GM10266 (cell line): ENCODE data around the gene NDUFAF7.

Source experiments
- DNase-seq: peaks from one replicate; pipeline ENCODE4 v3.0.0; 2012; ENCODE audit errors: extremely low spot score
- TF ChIP-seq, protein P1 (sequence below): IDR thresholded peaks from 2 replicates; pipeline ENCODE4 v1.5.1; 2012; ENCODE audit warnings: mild to moderate bottlenecking, low read depth; ENCODE audit not compliant: control insufficient read depth, insufficient read depth; ENCODE audit errors: missing control alignments

NDUFAF7 gene

GRCh38 chr2:37268111-37268510, 36.7 kb downstream of the NDUFAF7 start:
- TF ChIP-seq, protein P1, sequence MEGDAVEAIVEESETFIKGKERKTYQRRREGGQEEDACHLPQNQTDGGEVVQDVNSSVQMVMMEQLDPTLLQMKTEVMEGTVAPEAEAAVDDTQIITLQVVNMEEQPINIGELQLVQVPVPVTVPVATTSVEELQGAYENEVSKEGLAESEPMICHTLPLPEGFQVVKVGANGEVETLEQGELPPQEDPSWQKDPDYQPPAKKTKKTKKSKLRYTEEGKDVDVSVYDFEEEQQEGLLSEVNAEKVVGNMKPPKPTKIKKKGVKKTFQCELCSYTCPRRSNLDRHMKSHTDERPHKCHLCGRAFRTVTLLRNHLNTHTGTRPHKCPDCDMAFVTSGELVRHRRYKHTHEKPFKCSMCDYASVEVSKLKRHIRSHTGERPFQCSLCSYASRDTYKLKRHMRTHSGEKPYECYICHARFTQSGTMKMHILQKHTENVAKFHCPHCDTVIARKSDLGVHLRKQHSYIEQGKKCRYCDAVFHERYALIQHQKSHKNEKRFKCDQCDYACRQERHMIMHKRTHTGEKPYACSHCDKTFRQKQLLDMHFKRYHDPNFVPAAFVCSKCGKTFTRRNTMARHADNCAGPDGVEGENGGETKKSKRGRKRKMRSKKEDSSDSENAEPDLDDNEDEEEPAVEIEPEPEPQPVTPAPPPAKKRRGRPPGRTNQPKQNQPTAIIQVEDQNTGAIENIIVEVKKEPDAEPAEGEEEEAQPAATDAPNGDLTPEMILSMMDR: no peak
- no peak for DNase-seq

DNA sequence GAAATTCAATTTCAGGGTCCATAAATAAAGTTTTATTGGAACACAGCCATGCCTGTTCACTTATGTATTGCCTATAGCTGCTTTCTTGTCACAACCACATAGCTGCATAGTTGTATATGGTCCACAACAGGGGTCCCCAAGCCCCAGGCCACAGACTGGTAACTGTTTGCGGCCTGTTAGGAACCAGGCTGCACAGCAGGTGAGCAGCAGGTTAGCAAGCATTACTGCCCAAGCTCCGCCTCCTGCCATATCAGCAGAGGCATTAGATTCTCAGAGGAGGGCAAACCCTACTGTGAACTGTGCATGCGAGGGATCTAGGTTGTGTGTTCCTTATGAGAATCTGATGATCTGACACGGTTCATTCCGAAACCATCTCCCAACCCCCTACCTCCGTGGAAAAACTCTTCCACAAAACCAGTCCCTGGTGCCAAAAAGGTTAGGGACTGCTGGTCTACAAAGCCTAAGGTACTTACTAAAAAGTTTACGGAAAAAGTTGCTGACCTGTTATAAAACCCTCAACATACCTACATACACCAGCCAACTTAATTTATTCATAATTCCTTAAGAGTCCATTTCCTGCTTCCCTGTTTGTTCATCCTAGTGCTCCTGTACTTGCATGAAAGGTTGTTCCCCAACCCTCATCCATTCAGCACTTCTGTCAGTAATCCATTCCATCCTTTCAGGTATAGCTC, 40.1 kb downstream of the NDUFAF7 start:
- TF ChIP-seq, protein P1: no peak
- DNase-seq: no peak

GRCh38 chr2:37274359-37274965, 43.0 kb downstream of the NDUFAF7 start:
- TF ChIP-seq, protein P1: no peak
- DNase-seq: no peak

DNA sequence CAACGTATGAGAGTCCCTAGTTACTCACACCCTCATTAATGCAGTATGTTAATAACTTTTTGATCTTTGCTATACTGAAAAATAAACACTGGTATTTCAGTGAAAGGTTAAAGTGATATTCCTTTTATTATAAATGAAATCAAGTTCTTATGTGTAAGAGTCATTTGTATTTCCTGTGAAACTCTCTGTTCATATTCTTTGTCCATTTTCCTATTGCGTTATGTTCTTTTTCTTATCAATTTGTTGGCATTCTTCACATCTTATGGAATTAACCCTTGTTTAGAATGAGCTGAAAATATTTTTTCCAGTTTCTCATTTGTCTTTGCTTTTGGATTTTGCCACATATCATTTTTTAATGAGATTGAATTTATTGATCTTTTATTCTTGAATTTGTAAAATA, 44.8 kb downstream of the NDUFAF7 start:
- TF ChIP-seq, protein P1: no peak
- no peak for DNase-seq

- no peak for DNase-seq
- TF ChIP-seq, protein P1: no peak
These were observed 50.5 kb downstream of the NDUFAF7 start for GRCh38 chr2:37281916-37282315.

GRCh38 chr2:37282746-37283145, 51.3 kb downstream of the NDUFAF7 start:
- DNase-seq: no peak
- TF ChIP-seq, protein P1: no peak

GRCh38 chr2:37283207-37283606, 51.7 kb downstream of the NDUFAF7 start:
- DNase-seq: no peak

More at GRCh38 chr2:37283207-37283606, 51.7 kb downstream of the NDUFAF7 start:
- TF ChIP-seq, protein P1: no peak
